Neural cell (in vitro differentiated cells): ENCODE measurements around the gene SHISA2. TPM values are rescaled to one million over a fixed set of nuclear protein-coding genes. Genes with fewer than 3 reads are reported as not detected.

Source experiments
- H2AFZ ChIP-seq: fragments of 200-600, 300-800 bp; sonication (generic), shearing (Covaris generic); 2 replicates; pipeline ENCODE4 v1.6.0; 2014; ENCODE audit warnings: low read depth, mild to moderate bottlenecking, antibody characterized with exemption, low read length, moderate library complexity
- H3F3A ChIP-seq: fragments of 200-600 bp; shearing (Covaris generic); 2 replicates; pipeline ENCODE4 v1.6.1; 2016; ENCODE audit warnings: mild to moderate bottlenecking, moderate library complexity, mixed read lengths, antibody characterized with exemption, low read length; ENCODE audit not compliant: insufficient read depth, poor library complexity, severe bottlenecking
- H3K27ac ChIP-seq: fragments of 200-600, 300-800 bp; sonication (generic), shearing (Covaris generic); 2 replicates; pipeline ENCODE4 v1.5.1; 2014; ENCODE audit warnings: mild to moderate bottlenecking, low read length, moderate library complexity
- H3K27me3 ChIP-seq: fragments of 300-800, 200-600 bp; sonication (generic), shearing (Covaris generic); 2 replicates; pipeline ENCODE4 v1.6.0; 2014; ENCODE audit warnings: mild to moderate bottlenecking, low read depth, low read length, moderate library complexity; ENCODE audit not compliant: insufficient read depth
- H3K36me3 ChIP-seq: fragments of 300-800, 200-600 bp; sonication (generic), shearing (Covaris generic); 2 replicates; pipeline ENCODE4 v1.5.1; 2014; ENCODE audit warnings: mild to moderate bottlenecking, antibody characterized with exemption, low read length, moderate library complexity; ENCODE audit not compliant: insufficient read depth
- H3K4me2 ChIP-seq: fragments of 300-800, 200-600 bp; sonication (generic), shearing (Covaris generic); 2 replicates; pipeline ENCODE4 v1.6.0; 2014; ENCODE audit warnings: mild to moderate bottlenecking, low read length
- H3K4me3 ChIP-seq: fragments of 300-800, 200-600 bp; sonication (generic), shearing (Covaris generic); 2 replicates; pipeline ENCODE4 v1.5.1; 2014; ENCODE audit warnings: mild to moderate bottlenecking, low read length, moderate library complexity
- H3K79me2 ChIP-seq: fragments of 200-600 bp; shearing (Covaris generic); replicated peaks from 2 replicates; pipeline ENCODE4 v1.6.0; 2014; ENCODE audit warnings: mild to moderate bottlenecking, low read length, moderate library complexity; ENCODE audit not compliant: insufficient read depth
- H3K9ac ChIP-seq: fragments of 300-800, 200-600 bp; sonication (generic), shearing (Covaris generic); 2 replicates; pipeline ENCODE4 v1.6.1; 2016; ENCODE audit warnings: mild to moderate bottlenecking, low read length, mixed read lengths
- H3K9me2 ChIP-seq: fragments of 200-600 bp; shearing (Covaris generic); 2 replicates; pipeline ENCODE4 v1.6.1; 2016; ENCODE audit warnings: mild to moderate bottlenecking, low read length, mixed read lengths; ENCODE audit not compliant: insufficient read depth
- H3K9me3 ChIP-seq: fragments of 200-600, 300-800 bp; sonication (generic), shearing (Covaris generic); 2 replicates; pipeline ENCODE4 v1.6.1; 2016; ENCODE audit warnings: mild to moderate bottlenecking, mixed run types, low read length, moderate library complexity, mixed read lengths
- H4K20me1 ChIP-seq: fragments of 200-600 bp; shearing (Covaris generic); 2 replicates; pipeline ENCODE4 v1.6.1; 2016; ENCODE audit warnings: mild to moderate bottlenecking, mixed run types; ENCODE audit not compliant: insufficient read depth
- EP300 ChIP-seq: fragments of 450-650 bp; conservative IDR thresholded peaks from 2 replicates; pipeline ENCODE4 v1.6.1; 2014; ENCODE audit warnings: antibody characterized with exemption, mild to moderate bottlenecking, moderate library complexity; ENCODE audit not compliant: poor library complexity, severe bottlenecking
- EZH2 ChIP-seq: fragments of 200-600, 300-800 bp; shearing (Covaris generic), sonication (generic); IDR thresholded peaks from 2 replicates; pipeline ENCODE4 v1.6.1; 2014; ENCODE audit warnings: antibody characterized with exemption, low read length, borderline replicate concordance, mild to moderate bottlenecking; ENCODE audit not compliant: insufficient read depth, poor library complexity, severe bottlenecking
- MXI1 ChIP-seq: fragments of 450-650 bp; conservative IDR thresholded peaks from 2 replicates; pipeline ENCODE4 v1.6.1; 2014; ENCODE audit warnings: antibody characterized with exemption, mild to moderate bottlenecking; ENCODE audit not compliant: poor library complexity, severe bottlenecking
- POLR2AphosphoS5 ChIP-seq: IDR thresholded peaks from 2 replicates; pipeline ENCODE4 v1.6.1; 2012
- RAD21 ChIP-seq: fragments of 450-650 bp; conservative IDR thresholded peaks from 2 replicates; pipeline ENCODE4 v1.6.1; 2014; ENCODE audit warnings: antibody characterized with exemption, mild to moderate bottlenecking, moderate library complexity
- SMC3 ChIP-seq: fragments of 450-650 bp; conservative IDR thresholded peaks from 2 replicates; pipeline ENCODE4 v1.6.1; 2014; ENCODE audit warnings: antibody characterized with exemption, mild to moderate bottlenecking, moderate library complexity; ENCODE audit not compliant: poor library complexity
- TAF1 ChIP-seq: IDR thresholded peaks from 2 replicates; pipeline ENCODE4 v1.6.1; 2012; ENCODE audit warnings: low read depth
- polyA plus RNA-seq: library from polyadenylated mRNA; depleted of rRNA; stranded (reverse); fragments of >200 nt; gene quantifications from 2 replicates; pipeline ENCODE4 v1.2.3, GENCODE V29; 2014
- TF ChIP-seq, protein P1 (sequence below): fragments of 450-650 bp; IDR thresholded peaks from 2 replicates; pipeline ENCODE4 v1.5.1; 2014; ENCODE audit warnings: antibody characterized with exemption, mild to moderate bottlenecking, moderate library complexity; ENCODE audit not compliant: poor library complexity, severe bottlenecking
- TF ChIP-seq, protein P2 (sequence below): IDR thresholded peaks from 2 replicates; pipeline ENCODE4 v1.6.1; 2012; ENCODE audit warnings: borderline replicate concordance

Gene SHISA2
- polyA plus RNA-seq, 1 donor from 2014 or later = 2.3 TPM

DNA sequence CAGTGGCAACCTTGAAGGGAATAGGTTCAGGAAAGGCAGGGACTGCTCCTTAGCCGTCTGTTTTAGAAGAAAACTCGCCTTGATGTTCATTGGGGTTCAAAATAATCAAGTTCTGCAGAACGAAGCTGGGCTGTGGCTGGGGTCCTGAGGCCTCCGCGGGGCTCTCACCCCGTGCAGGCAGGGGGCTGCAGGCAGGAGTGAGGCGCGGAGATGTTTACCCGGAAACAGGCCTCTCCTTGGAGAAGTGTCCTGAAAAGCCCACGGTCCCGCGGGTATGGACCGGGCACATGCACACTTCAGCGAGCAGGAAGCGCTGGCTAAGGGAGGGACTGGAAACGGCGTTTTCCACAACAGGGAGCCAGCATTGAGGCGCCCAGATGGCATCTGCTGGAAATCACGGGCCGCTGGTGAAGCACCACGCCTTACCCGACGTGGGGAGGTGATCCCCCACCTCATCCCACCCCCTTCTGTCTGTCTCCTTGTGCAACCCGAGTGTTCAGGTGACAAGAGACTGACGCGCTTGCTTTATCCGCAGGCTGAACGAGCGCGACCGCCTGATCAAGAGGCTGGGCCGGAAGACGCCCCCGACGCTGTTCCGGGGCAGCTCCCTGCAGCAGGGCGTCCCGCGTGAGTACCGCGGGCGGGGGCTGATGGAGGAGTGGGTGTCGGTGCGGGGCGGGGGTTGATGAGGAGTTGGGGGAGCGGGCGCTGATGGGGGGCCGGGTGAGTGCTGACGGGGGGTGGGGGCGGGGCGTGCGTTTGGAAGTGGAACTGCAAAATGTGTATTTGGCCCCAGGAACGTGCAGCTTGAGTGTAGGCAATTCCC, 39.6 kb downstream of the SHISA2 start:
- Histone ChIP-seq H3K9me3 (no peaks in the 10 kb centered on the region), H3F3A (no peaks in the 10 kb centered on the region), H3K27me3 (no peaks in the 10 kb centered on the region), H3K79me2 (no peaks in the 10 kb centered on the region), H3K36me3 (no peaks in the 10 kb centered on the region), H3K9ac (no peak overlapping the region), H3K27ac (no peak overlapping the region), H3K9me2 (no peaks in the 10 kb centered on the region), H3K4me3 (no peak overlapping the region), H2AFZ (no peak overlapping the region), H3K4me2 (no peak overlapping the region), H4K20me1 (no peaks in the 10 kb centered on the region)
- no peak for TF ChIP-seq POLR2AphosphoS5
- TF ChIP-seq, protein P1, sequence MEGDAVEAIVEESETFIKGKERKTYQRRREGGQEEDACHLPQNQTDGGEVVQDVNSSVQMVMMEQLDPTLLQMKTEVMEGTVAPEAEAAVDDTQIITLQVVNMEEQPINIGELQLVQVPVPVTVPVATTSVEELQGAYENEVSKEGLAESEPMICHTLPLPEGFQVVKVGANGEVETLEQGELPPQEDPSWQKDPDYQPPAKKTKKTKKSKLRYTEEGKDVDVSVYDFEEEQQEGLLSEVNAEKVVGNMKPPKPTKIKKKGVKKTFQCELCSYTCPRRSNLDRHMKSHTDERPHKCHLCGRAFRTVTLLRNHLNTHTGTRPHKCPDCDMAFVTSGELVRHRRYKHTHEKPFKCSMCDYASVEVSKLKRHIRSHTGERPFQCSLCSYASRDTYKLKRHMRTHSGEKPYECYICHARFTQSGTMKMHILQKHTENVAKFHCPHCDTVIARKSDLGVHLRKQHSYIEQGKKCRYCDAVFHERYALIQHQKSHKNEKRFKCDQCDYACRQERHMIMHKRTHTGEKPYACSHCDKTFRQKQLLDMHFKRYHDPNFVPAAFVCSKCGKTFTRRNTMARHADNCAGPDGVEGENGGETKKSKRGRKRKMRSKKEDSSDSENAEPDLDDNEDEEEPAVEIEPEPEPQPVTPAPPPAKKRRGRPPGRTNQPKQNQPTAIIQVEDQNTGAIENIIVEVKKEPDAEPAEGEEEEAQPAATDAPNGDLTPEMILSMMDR = no peak
- no peak for TF ChIP-seq SMC3
- TF ChIP-seq, protein P2, sequence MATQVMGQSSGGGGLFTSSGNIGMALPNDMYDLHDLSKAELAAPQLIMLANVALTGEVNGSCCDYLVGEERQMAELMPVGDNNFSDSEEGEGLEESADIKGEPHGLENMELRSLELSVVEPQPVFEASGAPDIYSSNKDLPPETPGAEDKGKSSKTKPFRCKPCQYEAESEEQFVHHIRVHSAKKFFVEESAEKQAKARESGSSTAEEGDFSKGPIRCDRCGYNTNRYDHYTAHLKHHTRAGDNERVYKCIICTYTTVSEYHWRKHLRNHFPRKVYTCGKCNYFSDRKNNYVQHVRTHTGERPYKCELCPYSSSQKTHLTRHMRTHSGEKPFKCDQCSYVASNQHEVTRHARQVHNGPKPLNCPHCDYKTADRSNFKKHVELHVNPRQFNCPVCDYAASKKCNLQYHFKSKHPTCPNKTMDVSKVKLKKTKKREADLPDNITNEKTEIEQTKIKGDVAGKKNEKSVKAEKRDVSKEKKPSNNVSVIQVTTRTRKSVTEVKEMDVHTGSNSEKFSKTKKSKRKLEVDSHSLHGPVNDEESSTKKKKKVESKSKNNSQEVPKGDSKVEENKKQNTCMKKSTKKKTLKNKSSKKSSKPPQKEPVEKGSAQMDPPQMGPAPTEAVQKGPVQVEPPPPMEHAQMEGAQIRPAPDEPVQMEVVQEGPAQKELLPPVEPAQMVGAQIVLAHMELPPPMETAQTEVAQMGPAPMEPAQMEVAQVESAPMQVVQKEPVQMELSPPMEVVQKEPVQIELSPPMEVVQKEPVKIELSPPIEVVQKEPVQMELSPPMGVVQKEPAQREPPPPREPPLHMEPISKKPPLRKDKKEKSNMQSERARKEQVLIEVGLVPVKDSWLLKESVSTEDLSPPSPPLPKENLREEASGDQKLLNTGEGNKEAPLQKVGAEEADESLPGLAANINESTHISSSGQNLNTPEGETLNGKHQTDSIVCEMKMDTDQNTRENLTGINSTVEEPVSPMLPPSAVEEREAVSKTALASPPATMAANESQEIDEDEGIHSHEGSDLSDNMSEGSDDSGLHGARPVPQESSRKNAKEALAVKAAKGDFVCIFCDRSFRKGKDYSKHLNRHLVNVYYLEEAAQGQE = no peak
- TF ChIP-seq MXI1 = no peak
- no peak for TF ChIP-seq RAD21
- no peak for TF ChIP-seq TAF1
- no peak for TF ChIP-seq EP300
- no peak for TF ChIP-seq EZH2

DNA sequence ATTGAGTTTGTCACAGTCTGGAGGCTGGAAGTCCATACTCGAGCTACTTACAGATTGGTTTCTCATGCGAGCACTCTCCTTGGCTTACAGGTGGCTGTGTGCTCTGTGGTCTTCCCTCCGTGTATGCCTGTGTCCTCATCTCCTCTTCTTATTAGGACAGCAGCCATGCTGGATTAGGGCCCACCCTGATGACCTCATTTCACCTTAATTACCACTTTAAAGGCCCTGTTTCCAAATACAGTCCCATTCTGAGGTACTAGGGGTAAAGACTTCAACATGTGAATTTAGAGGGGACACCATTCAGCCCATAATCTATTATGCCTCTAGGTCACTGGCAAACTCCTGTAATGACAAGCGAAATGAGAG, 40.6 kb downstream of the SHISA2 start:
- Histone ChIP-seq H2AFZ (no peak overlapping the region), H3K9me2 (no peaks in the 10 kb centered on the region), H3F3A (no peaks in the 10 kb centered on the region), H3K4me3 (no peak overlapping the region), H4K20me1 (no peaks in the 10 kb centered on the region), H3K36me3 (no peaks in the 10 kb centered on the region), H3K4me2 (no peak overlapping the region), H3K27me3 (no peaks in the 10 kb centered on the region), H3K79me2 (no peaks in the 10 kb centered on the region), H3K9ac (no peak overlapping the region), H3K9me3 (no peaks in the 10 kb centered on the region), H3K27ac (no peak overlapping the region)
- no peak for TF ChIP-seq EZH2
- TF ChIP-seq, protein P2 = no peak
